Limb (tissue), 2 donors: ENCODE measurements around the gene LPCAT4.

Source experiments
- DNase-seq, 2 donors: peaks; one replicate each; pipeline ENCODE4 v3.0.0-alpha.2; 2016; ENCODE audit errors: extremely low spot score in 2 of 2

Gene LPCAT4

DNA sequence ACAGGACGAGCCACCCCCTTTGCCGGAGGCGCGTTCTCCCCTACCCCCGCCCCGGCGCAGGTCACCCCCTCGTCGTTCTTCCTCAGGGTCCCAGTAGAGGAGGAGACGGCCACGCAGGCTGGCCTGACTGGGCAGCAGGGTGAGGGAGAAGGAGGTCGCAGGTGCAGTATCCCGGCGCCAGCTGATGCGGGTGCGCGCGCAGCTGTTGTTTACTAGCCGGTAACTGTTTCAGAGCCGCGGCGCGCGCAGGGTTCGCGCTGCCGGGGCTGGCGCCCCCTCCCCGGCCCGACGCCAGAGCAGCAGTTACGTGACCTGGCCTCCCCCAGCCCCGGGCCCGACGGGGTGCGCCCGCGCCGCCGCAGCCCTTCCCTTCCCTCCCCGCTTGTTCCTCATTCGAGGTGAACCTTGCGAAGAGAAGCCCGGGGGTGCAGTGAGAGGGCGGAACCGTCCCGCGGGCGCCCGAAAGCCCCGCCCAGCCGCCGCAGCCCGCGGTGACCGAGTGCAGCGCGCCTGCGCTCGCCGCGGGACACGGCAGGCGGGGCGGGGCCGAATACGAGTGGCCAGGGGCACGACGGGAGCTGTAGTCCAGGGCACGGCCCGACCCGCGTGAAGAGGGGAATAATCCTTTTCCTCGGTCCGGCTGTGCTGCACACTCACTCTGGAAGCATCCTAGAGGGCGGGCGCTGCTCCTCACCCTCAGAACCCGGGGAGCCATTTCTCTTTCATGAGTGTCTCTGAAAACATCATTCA, 29.3 kb downstream of the LPCAT4 start, which contains the start of gene SLC12A6:
Gene SLC12A6 (minus strand): TSS at position 225 of the 750 bp plus-strand sequence. CDS start 1,101 bp downstream, outside the sequence.
- peak; percentile 91 to 92 for DNase-seq

- no peak for DNase-seq
Measured at GRCh38 chr15:34336991-34337556, 29.9 kb downstream of the LPCAT4 start.

DNA sequence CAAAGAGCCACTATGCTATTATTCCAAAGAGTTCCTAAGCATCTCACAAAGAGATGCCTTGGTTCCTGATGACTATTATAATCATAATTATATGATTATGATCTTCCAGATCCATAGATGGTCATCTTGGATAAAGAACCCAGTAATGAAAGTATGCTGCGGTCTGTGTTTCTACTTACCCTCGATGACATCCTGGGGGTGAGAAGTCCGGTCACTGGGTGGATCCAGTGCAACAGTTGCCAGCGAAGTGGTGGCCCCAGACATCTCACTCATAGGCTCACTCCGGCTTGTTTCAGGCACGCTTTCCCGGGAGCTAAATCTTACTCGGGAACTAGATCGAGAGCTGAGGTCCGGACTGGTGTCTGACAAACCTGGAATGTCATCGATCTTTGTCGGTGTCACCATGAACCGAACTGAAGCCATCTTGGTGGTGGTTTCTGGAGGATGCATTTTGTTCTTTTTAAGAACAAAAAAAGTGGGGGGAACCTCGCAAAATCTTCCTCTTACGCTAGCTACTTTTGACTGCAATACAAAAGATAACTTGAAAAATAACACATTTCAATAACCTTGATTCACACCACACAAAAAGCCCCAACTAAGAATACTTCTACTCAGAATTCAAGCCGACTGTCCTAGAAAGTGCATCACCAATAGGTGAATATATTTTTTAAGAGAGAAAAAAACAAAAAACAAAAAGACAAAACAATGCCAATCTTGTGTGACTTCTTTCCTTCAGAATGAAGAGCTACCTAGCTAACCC, 30.6 kb downstream of the LPCAT4 start:
- DNase-seq, result no peak

- DNase-seq, result no peak
Measured at GRCh38 chr15:34335176-34336032, 31.6 kb downstream of the LPCAT4 start.

- no peak for DNase-seq
Measured at GRCh38 chr15:34334672-34335071, 32.3 kb downstream of the LPCAT4 start.

DNA sequence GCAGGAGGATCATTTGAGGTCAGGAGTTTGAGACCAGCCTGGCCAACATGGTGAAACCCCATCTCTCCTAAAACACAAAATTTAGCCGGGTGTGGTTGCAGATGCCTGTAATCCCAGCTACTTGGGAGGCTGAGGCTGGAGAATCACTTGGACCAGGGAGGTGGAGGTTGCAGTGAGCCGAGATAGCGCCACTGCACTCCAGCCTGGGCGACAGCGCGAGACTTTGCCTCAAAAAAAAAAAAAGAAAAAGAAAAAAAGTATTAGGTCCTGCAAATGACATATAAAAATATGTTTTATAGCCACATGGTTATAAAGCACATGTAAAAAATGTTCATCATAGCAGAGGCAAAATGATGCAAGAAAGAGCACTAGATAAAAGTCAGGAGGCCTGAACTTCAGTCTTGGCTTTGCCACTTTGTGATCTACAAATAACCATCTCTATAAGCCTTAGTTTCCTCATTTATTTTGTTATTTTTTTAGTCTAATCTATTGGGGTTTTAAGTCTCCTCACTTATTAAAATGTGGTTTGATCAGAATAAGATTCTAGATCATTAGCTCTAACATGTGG, 34.4 kb downstream of the LPCAT4 start:
- DNase-seq, result no peak

GRCh38 chr15:34331809-34332208, 35.2 kb downstream of the LPCAT4 start:
- DNase-seq, result no peak

GRCh38 chr15:34330279-34330678, 36.7 kb downstream of the LPCAT4 start:
- no peak for DNase-seq

DNA sequence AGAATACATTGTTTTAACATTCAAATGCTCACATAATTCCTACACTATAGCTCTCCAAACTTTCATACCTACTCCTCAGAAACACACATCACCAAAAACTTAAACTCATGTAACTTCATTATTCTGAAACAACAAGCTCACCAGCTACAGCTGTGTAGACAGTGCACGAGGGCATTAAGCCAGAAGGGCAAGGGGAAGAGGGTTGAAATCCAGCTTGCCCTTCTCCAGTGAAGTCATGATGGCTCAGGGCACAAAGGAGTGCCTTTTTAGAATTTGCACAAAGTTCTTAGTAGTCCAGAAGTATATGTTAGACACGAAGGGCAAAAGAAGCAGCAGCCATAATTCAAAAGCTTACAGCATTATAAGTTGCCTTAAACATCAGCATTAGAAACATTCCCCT, 38.0 kb downstream of the LPCAT4 start:
- DNase-seq, result no peak

DNA sequence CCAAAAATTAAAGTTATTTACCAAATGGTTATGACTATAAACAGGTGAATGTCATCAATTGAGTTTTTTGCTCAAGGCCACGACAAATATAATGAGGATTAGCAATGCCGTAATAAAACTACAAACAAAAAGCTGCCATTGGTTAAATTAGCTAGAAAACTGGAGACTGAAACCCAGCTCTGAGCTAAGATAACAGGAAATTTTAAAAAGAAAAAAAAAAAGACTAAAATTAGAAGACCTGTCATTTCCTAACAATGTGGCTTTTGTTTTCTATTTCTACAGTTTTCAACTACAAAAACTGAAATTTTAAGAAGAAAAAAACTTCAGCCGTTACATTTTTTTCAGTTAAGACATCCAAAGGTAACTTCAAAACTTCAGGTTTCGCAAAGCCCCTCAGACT, 39.1 kb downstream of the LPCAT4 start:
- no peak for DNase-seq

DNA sequence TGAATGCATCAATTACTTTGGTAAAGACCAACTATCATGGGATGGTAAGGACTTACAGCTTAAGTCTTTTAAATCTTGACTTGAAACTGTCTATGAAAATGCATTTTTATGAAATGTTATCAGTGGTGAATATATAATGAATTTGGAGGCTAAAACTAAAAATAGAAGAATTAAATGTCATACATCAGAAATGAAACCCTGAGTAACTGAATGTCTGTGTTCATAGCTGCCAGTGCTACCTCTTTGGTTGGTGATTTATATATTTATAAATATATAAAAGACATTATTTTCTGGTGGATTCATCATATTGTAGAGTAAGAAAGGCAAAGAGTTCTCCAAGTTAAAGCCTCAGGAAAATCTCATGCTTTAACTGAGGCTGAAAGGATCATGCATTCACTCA, 41.6 kb downstream of the LPCAT4 start:
- no peak for DNase-seq

GRCh38 chr15:34324933-34325332, 42.1 kb downstream of the LPCAT4 start:
- DNase-seq, result no peak

- DNase-seq, result no peak
Measured at GRCh38 chr15:34323217-34323616, 43.8 kb downstream of the LPCAT4 start.

GRCh38 chr15:34318277-34319079, 48.5 kb downstream of the LPCAT4 start:
- peak; percentile 29 to 54 for DNase-seq

DNA sequence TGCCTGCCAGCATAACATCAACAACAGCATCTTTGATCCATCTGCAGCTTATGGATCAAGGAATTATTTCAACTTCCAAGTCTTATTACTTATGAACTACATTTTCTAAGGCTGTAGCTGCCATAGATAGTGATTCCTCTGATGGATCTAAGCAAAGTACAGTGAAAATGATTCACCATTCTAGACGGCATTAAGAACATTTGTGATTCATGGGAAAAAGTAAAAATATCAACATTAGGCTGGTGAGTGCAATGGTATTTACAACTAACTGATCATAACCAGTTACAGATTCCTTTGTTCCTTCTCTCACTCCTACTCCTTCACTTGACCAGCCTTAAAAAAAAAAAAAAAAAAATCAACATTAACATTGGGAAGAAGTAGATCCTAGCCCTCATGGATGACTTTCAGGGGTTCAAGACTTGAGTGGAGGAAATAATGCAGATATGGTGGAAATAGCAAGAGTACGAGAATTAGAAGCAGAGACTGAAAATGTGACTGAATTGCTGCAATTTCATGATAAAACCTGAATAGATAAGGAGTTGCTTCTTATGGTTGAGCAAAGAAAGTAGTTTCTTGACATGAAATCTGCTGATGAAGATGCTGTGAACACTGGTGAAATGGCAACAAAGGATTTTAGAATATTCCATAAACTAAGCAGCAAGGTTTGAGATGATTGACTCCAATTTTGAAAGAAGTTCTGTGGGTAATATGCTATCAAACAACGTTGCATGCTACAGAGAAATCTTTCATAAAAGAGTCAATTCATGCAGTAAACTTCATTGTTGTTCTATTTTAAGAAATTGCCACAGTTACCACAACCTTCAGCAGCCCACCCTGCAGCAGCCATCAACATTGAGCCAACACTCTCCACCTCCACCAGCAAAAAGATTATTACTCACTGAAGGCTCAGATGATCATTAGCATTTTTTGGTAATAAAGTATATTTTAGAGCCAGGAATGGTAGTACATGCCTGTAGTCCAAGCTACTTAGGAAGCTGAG, 52.2 kb downstream of the LPCAT4 start:
- no peak for DNase-seq

GRCh38 chr15:34311563-34311962, 55.4 kb downstream of the LPCAT4 start:
- no peak for DNase-seq
